GM19351 (cell line): ENCODE results near the gene REC8.

Experiments used
- ATAC-seq: cut with Tn5 transposase; IDR thresholded peaks from one replicate; pipeline ENCODE4 v1.9.1; 2021; ENCODE audit warnings: mild to moderate bottlenecking, moderate library complexity; ENCODE audit not compliant: unreplicated experiment

The REC8 gene, protein sequence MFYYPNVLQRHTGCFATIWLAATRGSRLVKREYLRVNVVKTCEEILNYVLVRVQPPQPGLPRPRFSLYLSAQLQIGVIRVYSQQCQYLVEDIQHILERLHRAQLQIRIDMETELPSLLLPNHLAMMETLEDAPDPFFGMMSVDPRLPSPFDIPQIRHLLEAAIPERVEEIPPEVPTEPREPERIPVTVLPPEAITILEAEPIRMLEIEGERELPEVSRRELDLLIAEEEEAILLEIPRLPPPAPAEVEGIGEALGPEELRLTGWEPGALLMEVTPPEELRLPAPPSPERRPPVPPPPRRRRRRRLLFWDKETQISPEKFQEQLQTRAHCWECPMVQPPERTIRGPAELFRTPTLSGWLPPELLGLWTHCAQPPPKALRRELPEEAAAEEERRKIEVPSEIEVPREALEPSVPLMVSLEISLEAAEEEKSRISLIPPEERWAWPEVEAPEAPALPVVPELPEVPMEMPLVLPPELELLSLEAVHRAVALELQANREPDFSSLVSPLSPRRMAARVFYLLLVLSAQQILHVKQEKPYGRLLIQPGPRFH

GRCh38 chr14:24171422-24172260 lies at the start of gene REC8:
REC8 (plus strand) TSS chr14:24172080; CDS start chr14:24172553, 473 bp downstream.
- peak; percentile 69 for ATAC-seq

DNA sequence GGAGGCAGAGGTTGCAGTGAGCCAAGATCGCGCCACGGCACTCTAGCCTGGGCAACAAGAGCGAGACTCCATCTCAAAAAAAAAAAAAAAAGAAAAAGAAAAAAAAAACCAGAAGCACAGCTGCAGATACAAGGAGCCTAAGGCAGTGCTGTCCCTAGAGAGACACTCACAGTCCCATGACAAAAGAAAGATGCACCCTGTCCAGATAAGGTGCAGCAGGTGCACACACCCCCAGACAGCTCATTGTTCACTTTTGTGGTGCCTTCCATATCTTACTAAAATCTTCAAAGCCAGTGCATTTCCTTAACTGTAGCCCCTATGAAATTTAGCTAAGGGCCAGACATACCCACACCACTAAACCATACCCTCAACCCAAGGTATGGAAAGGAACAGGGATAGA lies 49.5 kb upstream of the REC8 start:
- ATAC-seq = no peak

DNA sequence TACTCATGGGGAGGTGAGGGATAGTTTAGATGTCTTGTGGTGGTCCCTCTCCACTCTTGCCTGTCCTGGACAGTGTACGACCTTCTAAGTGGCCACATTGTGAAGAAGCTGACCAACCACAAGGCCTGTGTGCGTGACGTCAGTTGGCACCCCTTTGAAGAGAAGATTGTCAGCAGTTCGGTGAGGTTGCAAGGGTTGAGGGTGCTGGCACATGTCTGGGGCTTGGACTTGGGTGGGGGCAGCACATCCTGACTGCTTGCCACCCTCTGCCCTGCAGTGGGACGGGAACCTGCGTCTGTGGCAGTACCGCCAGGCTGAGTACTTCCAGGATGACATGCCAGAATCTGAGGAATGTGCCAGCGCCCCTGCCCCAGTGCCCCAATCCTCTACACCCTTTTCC lies 49.0 kb upstream of the REC8 start:
- ATAC-seq = no peak

- peak; percentile 44 for ATAC-seq
Observed at GRCh38 chr14:24123424-24124417, 48.2 kb upstream of the REC8 start.

GRCh38 chr14:24126939-24127338 lies 44.9 kb upstream of the REC8 start:
- ATAC-seq = no peak

- ATAC-seq = no peak
Observed at GRCh38 chr14:24127673-24128072, 44.2 kb upstream of the REC8 start.

GRCh38 chr14:24129410-24129998 lies 42.4 kb upstream of the REC8 start:
- no peak for ATAC-seq

DNA sequence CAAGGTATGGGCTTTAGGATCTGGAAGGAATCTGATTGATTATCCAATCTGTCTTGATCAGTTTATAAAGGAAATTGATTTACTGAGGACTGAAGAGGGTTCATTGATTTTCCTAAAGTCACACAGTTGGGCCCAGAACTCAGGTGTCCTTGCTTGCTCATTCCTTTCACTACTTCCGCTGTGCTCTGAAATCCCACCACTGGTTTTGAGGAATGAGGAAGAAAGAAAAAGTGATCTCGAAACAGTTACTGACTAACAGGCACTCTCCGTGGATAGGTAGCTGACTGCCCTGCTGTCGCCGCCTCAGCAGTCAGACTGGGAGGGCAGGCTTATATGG lies 41.5 kb upstream of the REC8 start, which contains the start of gene FITM1:
FITM1 (plus strand) TSS at position 280 of the 337 bp plus-strand sequence. CDS start 905 bp downstream, outside the sequence.
- ATAC-seq = no peak

DNA sequence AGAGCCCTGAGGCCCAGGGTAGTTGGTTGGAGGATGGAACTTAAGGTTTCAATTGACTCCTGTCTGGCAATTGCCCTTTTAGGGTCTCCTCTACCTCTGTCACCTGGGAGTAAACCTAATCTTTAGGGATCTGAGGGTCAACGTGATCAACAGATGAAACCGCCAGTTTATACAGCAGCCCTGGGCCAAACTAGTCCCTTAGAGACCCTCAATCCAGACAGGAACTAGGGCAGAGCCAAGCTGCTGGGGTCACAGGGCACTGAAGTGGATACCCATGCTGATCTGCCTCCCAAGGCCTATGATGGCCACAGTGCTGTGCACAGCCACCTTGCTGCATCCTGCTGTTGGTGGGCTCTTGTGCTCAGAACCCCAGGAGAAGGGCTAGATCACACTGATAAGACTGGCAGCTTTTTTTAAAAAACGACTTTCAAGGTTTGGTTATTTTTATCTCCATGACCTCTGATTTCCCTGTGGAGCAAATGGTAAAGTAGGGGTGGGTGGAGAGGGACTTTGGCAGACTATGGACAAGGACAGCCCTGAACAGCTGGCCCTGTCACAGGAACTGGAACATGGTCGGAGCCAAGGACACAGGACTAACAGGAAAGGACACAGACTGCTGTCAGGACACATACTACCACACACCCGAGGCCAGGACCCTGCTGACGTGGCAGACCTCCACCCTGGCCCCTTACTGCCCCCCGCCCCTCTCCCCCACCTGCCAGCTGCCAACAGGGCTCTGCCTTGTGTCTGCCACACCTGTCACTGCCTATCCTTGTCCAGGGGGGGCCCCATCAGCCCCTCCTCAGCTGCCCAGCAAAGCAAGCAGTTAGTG lies 40.9 kb upstream of the REC8 start:
- no peak for ATAC-seq

GRCh38 chr14:24131549-24131966 lies 40.3 kb upstream of the REC8 start:
- no peak for ATAC-seq

GRCh38 chr14:24132061-24132685 lies 39.7 kb upstream of the REC8 start:
- ATAC-seq = no peak

- ATAC-seq = no peak
Observed at GRCh38 chr14:24132976-24133375, 38.9 kb upstream of the REC8 start.

- ATAC-seq = no peak
Observed at GRCh38 chr14:24133735-24134134, 38.1 kb upstream of the REC8 start.

GRCh38 chr14:24135584-24135833 lies 36.4 kb upstream of the REC8 start:
- ATAC-seq = peak; percentile 12

DNA sequence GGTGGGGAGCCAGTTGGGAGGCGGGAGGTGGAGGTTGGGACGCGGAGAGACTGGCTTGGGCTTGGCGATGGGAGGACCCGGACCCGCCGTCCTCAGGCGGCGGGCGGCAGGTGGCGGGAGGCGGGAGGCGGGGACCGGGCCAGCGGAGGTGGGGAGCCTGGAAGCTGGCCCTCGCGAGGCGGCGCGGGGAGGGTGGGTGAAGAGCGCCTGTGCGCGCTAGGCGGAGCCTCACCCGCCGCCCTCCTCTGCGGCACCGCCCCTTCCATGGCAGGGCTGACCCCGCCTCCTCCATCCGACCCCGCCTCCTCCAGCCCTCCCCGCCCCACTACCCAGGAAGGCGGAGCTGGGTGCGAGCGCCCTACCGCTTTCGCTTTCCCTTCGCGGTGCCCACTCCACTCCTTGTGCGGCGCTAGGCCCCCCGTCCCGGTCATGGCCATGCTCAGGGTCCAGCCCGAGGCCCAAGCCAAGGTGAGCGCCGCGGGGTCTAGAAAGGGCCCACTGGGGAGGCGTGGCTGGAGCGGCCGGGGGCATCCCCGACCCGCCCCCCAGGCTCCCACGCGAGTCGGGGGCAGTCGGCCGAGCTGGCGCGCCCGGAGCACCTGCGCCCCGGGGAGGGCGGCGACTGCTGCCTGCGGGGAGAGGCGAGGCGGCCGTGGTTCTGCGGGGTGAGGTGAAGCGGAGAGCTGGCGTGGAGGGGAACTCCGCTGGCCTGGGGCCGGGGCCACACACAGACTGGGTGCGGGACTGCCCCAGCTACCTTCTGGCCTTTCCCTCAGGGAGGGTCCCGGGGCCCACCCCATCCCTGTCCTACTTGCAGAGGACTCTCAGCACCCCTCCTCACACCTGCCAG lies 35.8 kb upstream of the REC8 start, which contains the start of gene PSME1:
PSME1 (plus strand) TSS at position 361 of the 850 bp plus-strand sequence; CDS start at position 430, 69 bp downstream.
- ATAC-seq = peak; percentile 81

DNA sequence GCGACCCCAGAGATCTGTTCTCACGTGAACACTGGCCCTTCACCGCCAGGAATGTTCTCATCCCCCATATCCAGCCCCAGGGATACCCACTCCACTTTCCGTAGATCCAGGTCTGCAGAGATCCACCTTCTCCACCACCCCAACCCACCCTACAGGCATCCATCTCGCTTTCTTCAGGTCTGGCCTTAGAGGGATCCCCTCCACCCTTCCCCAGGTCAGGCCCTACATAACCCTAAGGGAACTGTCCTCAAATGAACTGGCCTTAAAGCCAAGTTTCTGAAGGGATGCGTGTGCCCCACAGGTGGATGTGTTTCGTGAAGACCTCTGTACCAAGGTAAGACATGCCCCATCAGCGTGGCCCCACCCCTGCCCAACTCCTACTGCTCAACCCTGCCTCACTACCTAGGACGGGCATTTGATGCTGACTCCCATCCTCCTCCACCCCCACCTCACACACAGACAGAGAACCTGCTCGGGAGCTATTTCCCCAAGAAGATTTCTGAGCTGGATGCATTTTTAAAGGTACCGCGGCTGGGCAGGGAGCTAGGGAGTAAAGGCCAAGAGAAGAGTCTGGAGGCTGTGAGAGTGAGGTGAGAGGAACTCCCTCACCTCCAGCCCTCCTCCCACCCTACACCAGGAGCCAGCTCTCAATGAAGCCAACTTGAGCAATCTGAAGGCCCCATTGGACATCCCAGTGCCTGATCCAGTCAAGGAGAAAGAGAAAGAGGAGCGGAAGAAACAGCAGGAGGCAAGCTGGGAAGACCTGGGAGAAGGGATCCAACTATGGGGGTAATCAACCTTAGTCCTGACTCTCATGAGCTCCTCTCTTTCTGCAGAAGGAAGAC lies 35.0 kb upstream of the REC8 start:
- ATAC-seq = no peak
